ENCODE results near the gene DCX. TPM values are rescaled to one million over a fixed set of nuclear protein-coding genes. Genes with fewer than 3 reads are reported as not detected.

Gene DCX
- total and polyA plus RNA-seq, 2 experiments from 2014 or later, result 0.34 to 1.2 TPM

- H3K4me3 ChIP-seq, result no peak overlapping the region
- H3K27ac ChIP-seq, result no peak overlapping the region
- no peak for DNase-seq (ENCODE audit: low spot score)
- no peaks in the 10 kb centered on the region for H3K79me2 ChIP-seq
- no peaks in the 10 kb centered on the region for H3K36me3 ChIP-seq (replicated peaks; ENCODE audit: insufficient read depth, low read depth)
- no peaks in the 10 kb centered on the region for H3K9me2 ChIP-seq (replicated peaks; ENCODE audit: insufficient read depth)
- no peaks in the 10 kb centered on the region for H4K20me1 ChIP-seq (ENCODE audit: insufficient read depth, poor library complexity, severe bottlenecking)
- TF ChIP-seq EZH2 (IDR thresholded peaks at IDR 0.05; ENCODE audit: borderline replicate concordance), result no peak
- H2AFZ ChIP-seq, result no peak overlapping the region
- H3K4me2 ChIP-seq, result no peak overlapping the region
- H3K4me1 ChIP-seq (ENCODE audit: insufficient read depth), result no peaks in the 10 kb centered on the region
- H3K9me3 ChIP-seq (ENCODE audit: low read depth), result no peaks in the 10 kb centered on the region
- no peaks in the 10 kb centered on the region for H3K27me3 ChIP-seq
- 90% methylated on average over 3 of the region's 3 CpGs for WGBS (ENCODE audit: low lambda C conversion rate, missing lambda C conversion rate)
These were observed 2.7 kb downstream of the DCX start for GRCh38 chrX:111409326-111409725.

GRCh38 chrX:111407948-111408347 is 4.0 kb downstream of the DCX start:
- TF ChIP-seq EZH2 (IDR thresholded peaks at IDR 0.05; ENCODE audit: borderline replicate concordance), result no peak
- TF ChIP-seq EZH2phosphoT487 (IDR thresholded peaks at IDR 0.05; ENCODE audit: low read depth, severe bottlenecking, unreplicated experiment), result no peak
- TF ChIP-seq CTCF (IDR thresholded peaks at IDR 0.05; ENCODE audit: poor library complexity), result no peak
- 50% methylated on average over 3 of the region's 3 CpGs for WGBS (ENCODE audit: low lambda C conversion rate, missing lambda C conversion rate)

GRCh38 chrX:111402344-111402743 is 9.6 kb downstream of the DCX start:
- Histone ChIP-seq H2AFZ (no peak overlapping the region), H3K79me2 (no peaks in the 10 kb centered on the region), H3K27me3 (no peaks in the 10 kb centered on the region), H3K9me3 (ENCODE audit: low read depth) (no peaks in the 10 kb centered on the region), H4K20me1 (ENCODE audit: insufficient read depth, poor library complexity, severe bottlenecking) (no peaks in the 10 kb centered on the region), H3K36me3 (replicated peaks; ENCODE audit: insufficient read depth, low read depth) (no peaks in the 10 kb centered on the region), H3K4me3 (no peak overlapping the region), H3K4me2 (no peak overlapping the region), H3K9me2 (replicated peaks; ENCODE audit: insufficient read depth) (no peaks in the 10 kb centered on the region), H3K4me1 (ENCODE audit: insufficient read depth) (peaks cover 4% of the 10 kb centered on the region), H3K27ac (no peak overlapping the region)
- DNase-seq (ENCODE audit: low spot score), result no peak
- WGBS (ENCODE audit: low lambda C conversion rate, missing lambda C conversion rate), result 34% methylated on average over 2 of the region's 2 CpGs
- TF ChIP-seq EZH2phosphoT487 (IDR thresholded peaks at IDR 0.05; ENCODE audit: low read depth, severe bottlenecking, unreplicated experiment) (no peak), CTCF (IDR thresholded peaks at IDR 0.05; ENCODE audit: poor library complexity) (no peak), EZH2 (IDR thresholded peaks at IDR 0.05; ENCODE audit: borderline replicate concordance) (no peak)

More at GRCh38 chrX:111407948-111408347, 4.0 kb downstream of the DCX start:
- Histone ChIP-seq H3K9me3 (ENCODE audit: low read depth) (no peaks in the 10 kb centered on the region), H4K20me1 (ENCODE audit: insufficient read depth, poor library complexity, severe bottlenecking) (no peaks in the 10 kb centered on the region), H3K4me2 (no peak overlapping the region), H3K4me1 (ENCODE audit: insufficient read depth) (no peaks in the 10 kb centered on the region), H3K27ac (no peak overlapping the region), H3K36me3 (replicated peaks; ENCODE audit: insufficient read depth, low read depth) (no peaks in the 10 kb centered on the region), H3K4me3 (no peak overlapping the region), H2AFZ (no peak overlapping the region), H3K27me3 (no peaks in the 10 kb centered on the region), H3K9me2 (replicated peaks; ENCODE audit: insufficient read depth) (no peaks in the 10 kb centered on the region), H3K79me2 (no peaks in the 10 kb centered on the region)
- DNase-seq (ENCODE audit: low spot score), result no peak

- no peaks in the 10 kb centered on the region for H3K4me1 ChIP-seq (ENCODE audit: insufficient read depth)
- 96% methylated on average over 2 of the region's 2 CpGs for WGBS (ENCODE audit: low lambda C conversion rate, missing lambda C conversion rate)
These were observed 16.8 kb downstream of the DCX start for GRCh38 chrX:111395149-111395548.

More at GRCh38 chrX:111395149-111395548, 16.8 kb downstream of the DCX start:
- no peak overlapping the region for H3K4me2 ChIP-seq
- H3K4me3 ChIP-seq, result no peak overlapping the region
- no peaks in the 10 kb centered on the region for H3K79me2 ChIP-seq
- no peak overlapping the region for H3K27ac ChIP-seq
- H3K27me3 ChIP-seq, result no peaks in the 10 kb centered on the region
- no peaks in the 10 kb centered on the region for H3K9me2 ChIP-seq (replicated peaks; ENCODE audit: insufficient read depth)
- no peak for TF ChIP-seq EZH2 (IDR thresholded peaks at IDR 0.05; ENCODE audit: borderline replicate concordance)
- no peak for TF ChIP-seq EZH2phosphoT487 (IDR thresholded peaks at IDR 0.05; ENCODE audit: low read depth, severe bottlenecking, unreplicated experiment)
- no peak for TF ChIP-seq CTCF (IDR thresholded peaks at IDR 0.05; ENCODE audit: poor library complexity)
- no peaks in the 10 kb centered on the region for H4K20me1 ChIP-seq (ENCODE audit: insufficient read depth, poor library complexity, severe bottlenecking)
- H2AFZ ChIP-seq, result no peak overlapping the region
- H3K9me3 ChIP-seq (ENCODE audit: low read depth), result no peaks in the 10 kb centered on the region
- DNase-seq (ENCODE audit: low spot score), result no peak
- H3K36me3 ChIP-seq (replicated peaks; ENCODE audit: insufficient read depth, low read depth), result no peaks in the 10 kb centered on the region

Measured in hepatocyte (in vitro differentiated cells).